Breast epithelium (tissue), 3 donors: Measurements from ENCODE around the gene ASB4.

Source experiments
- CTCF ChIP-seq, 3 donors: fragments of 450-650 bp; IDR thresholded peaks; one replicate each; pipeline ENCODE4 v1.5.1; 2016 to 2017; ENCODE audit warnings: antibody characterized with exemption in 3 of 3, mild to moderate bottlenecking in 3 of 3, moderate library complexity in 3 of 3
- POLR2A ChIP-seq: fragments of 450-650 bp; IDR thresholded peaks from one replicate; pipeline ENCODE4 v1.6.1; 2016; ENCODE audit warnings: antibody characterized with exemption, mild to moderate bottlenecking, moderate library complexity

GRCh38 chr7:95517458-95517857 lies 31.7 kb downstream of the ASB4 start:
- TF ChIP-seq CTCF (IDR thresholded peaks at IDR 0.05) = no peak
- no peak for TF ChIP-seq POLR2A
